Measurements from ENCODE around the gene QDPR. TPM values are rescaled to one million over a fixed set of nuclear protein-coding genes. Genes with fewer than 3 reads are reported as not detected.

QDPR gene
- total RNA-seq, 2 donors from 2014 or later = 11.4 to 18.9 TPM

- TF ChIP-seq POLR2A (IDR thresholded peaks at IDR 0.05) = no peak
- TF ChIP-seq, protein P1, sequence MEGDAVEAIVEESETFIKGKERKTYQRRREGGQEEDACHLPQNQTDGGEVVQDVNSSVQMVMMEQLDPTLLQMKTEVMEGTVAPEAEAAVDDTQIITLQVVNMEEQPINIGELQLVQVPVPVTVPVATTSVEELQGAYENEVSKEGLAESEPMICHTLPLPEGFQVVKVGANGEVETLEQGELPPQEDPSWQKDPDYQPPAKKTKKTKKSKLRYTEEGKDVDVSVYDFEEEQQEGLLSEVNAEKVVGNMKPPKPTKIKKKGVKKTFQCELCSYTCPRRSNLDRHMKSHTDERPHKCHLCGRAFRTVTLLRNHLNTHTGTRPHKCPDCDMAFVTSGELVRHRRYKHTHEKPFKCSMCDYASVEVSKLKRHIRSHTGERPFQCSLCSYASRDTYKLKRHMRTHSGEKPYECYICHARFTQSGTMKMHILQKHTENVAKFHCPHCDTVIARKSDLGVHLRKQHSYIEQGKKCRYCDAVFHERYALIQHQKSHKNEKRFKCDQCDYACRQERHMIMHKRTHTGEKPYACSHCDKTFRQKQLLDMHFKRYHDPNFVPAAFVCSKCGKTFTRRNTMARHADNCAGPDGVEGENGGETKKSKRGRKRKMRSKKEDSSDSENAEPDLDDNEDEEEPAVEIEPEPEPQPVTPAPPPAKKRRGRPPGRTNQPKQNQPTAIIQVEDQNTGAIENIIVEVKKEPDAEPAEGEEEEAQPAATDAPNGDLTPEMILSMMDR (IDR thresholded peaks at IDR 0.05) = no peak
- TF ChIP-seq POLR2AphosphoS5 (IDR thresholded peaks at IDR 0.05) = no peak
- WGBS = 78% methylated on average over 9 of the region's 9 CpGs
- H3K36me3 ChIP-seq = no peaks in the 10 kb centered on the region
Observed at GRCh38 chr4:17514865-17515264, 3.0 kb upstream of the QDPR start, which contains the start of gene CLRN2. TSS of gene CLRN2 (plus strand) at chr4:17515165. CDS start at chr4:17515267, 102 bp downstream.

DNA sequence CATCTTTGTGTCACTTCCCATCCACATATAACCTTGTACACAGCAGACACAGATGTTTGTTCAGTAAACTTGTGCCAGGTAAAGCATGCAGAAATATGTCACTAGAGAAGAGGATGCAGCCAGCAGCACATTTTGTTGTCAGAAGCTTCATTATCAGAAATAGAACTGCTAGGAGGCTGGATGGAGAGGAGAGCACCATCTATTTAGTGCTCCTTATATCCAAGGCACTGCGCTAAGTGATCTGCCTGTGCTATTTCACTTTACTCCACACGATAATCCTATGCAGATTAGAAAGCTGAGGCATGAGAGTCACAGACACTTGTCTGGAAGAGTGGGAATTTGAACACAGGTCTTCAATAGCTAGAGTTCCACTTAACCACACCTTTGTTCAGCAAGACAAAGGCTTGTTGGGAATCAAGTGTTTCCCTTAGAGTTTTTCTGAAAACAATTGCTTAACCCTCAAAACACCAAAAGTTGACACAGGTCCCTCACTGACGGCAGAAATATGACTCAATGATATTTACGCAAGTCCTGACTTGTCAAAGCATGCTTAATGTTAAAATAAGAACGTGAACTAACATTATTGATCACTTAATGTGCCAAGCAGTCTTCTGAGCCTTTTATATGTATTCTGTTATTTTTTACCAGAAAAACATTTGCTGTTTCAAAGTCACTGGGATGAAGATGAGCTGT is 1.2 kb upstream of the QDPR start:
- no peak for DNase-seq (ENCODE audit: low spot score)
- Histone ChIP-seq H3K36me3 (no peaks in the 10 kb centered on the region), H3K9me3 (no peaks in the 10 kb centered on the region), H3K27me3 (replicated peaks; ENCODE audit: insufficient read depth) (no peaks in the 10 kb centered on the region), H3K4me1 (replicated peaks) (no peaks in the 10 kb centered on the region), H3K27ac (no peak overlapping the region), H3K4me3 (no peak overlapping the region)
- intact Hi-C loops (cut with DNase I) = no loop called here
- WGBS = 74% methylated on average over 5 of the region's 5 CpGs
- TF ChIP-seq, protein P1 (IDR thresholded peaks at IDR 0.05) = no peak
- TF ChIP-seq POLR2AphosphoS5 (IDR thresholded peaks at IDR 0.05) (no peak), POLR2A (IDR thresholded peaks at IDR 0.05) (no peak)

More at GRCh38 chr4:17514865-17515264, 3.0 kb upstream of the QDPR start, which contains the start of gene CLRN2:
- intact Hi-C loops (cut with DNase I) = no loop called here
- DNase-seq (ENCODE audit: low spot score) = no peak
- Histone ChIP-seq H3K4me3 (no peak within 1 kb of the TSS), H3K27ac (no peak within 1 kb of the TSS), H3K9me3 (no peaks in the 10 kb centered on the region), H3K4me1 (replicated peaks) (no peaks in the 10 kb centered on the region), H3K27me3 (replicated peaks; ENCODE audit: insufficient read depth) (no peaks in the 10 kb centered on the region)

DNA sequence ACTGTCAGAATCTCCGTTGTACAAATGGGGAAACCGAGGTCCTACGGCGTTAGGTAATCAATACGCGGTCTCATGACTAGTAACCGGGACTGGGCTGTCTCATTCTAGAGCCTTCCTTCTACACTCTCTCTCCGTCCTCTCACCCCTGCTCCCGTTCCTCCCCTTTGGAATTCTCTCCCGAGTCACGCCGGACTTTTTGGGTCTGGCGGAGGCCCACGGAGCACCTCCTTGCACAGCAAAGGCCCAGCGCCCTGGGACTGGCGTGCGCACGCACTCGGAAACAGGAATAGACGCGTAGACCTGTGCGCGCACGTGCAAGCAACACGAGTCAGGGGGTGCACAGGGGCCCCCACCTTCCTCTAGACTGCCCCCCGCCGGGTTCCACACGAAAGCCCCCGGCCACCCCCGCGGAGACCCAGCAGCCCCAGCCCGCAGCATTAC is 361 bp downstream of the QDPR start:
- TF ChIP-seq POLR2A (IDR thresholded peaks at IDR 0.05) = no peak
- peak; percentile 31 for DNase-seq (ENCODE audit: low spot score)

GRCh38 chr4:17511051-17511450 is 839 bp downstream of the QDPR start:
- intact Hi-C loops (cut with DNase I) = no loop called here
- peak overlapping the region; percentile 39 to 64 for H3K27ac ChIP-seq
- TF ChIP-seq POLR2AphosphoS5 (IDR thresholded peaks at IDR 0.05) (no peak), POLR2A (IDR thresholded peaks at IDR 0.05) (no peak)
- TF ChIP-seq, protein P1 (IDR thresholded peaks at IDR 0.05) = no peak
- no peaks in the 10 kb centered on the region for H3K27me3 ChIP-seq (replicated peaks; ENCODE audit: insufficient read depth)
- no peaks in the 10 kb centered on the region for H3K4me1 ChIP-seq (replicated peaks)
- H3K4me3 ChIP-seq = peak overlapping the region; percentile 70
- WGBS = 21% methylated on average over 9 of the region's 9 CpGs
- H3K9me3 ChIP-seq = no peaks in the 10 kb centered on the region
- no peak for DNase-seq (ENCODE audit: low spot score)
- H3K36me3 ChIP-seq = no peaks in the 10 kb centered on the region

More for the DNA sequence above, 361 bp downstream of the QDPR start:
- H3K36me3 ChIP-seq = no peaks in the 10 kb centered on the region
- peak overlapping the region; percentile 39 to 64 for H3K27ac ChIP-seq
- H3K9me3 ChIP-seq = no peaks in the 10 kb centered on the region
- intact Hi-C loops (cut with DNase I) = no loop called here
- 3% methylated on average over 30 of the region's 32 CpGs for whole genome bisulfite sequencing
- H3K4me1 ChIP-seq (replicated peaks) = no peaks in the 10 kb centered on the region
- H3K27me3 ChIP-seq (replicated peaks; ENCODE audit: insufficient read depth) = no peaks in the 10 kb centered on the region
- H3K4me3 ChIP-seq = peak overlapping the region; percentile 70

DNA sequence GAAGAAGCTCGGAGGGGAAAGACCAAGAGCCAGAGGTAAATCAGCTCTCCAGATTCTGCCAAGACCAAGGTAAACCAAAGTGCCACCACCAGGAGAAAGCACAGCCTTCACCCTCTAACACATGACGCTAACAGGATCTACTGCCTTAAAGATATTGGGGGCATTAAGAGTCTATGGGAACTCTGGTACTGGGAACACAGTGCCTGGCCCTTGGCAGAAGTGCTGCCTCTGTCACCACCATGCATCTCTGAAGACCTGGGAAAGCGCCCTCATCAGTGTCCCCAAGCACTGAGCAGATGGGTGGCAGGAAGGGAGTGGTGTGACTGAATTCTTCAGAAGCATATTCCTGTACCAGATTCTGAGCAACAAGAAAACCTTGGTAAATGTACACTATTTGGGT is 1.3 kb downstream of the QDPR start:
- peak overlapping the region in 1 of 2 donors; percentile 70 for H3K4me3 ChIP-seq
- H3K36me3 ChIP-seq = no peaks in the 10 kb centered on the region
- H3K4me1 ChIP-seq (replicated peaks) = no peaks in the 10 kb centered on the region
- WGBS = 97% methylated on average over 3 of the region's 3 CpGs
- H3K9me3 ChIP-seq = no peaks in the 10 kb centered on the region
- DNase-seq (ENCODE audit: low spot score) = no peak
- H3K27me3 ChIP-seq (replicated peaks; ENCODE audit: insufficient read depth) = no peaks in the 10 kb centered on the region
- intact Hi-C loops (cut with DNase I) = no loop called here
- no peak overlapping the region for H3K27ac ChIP-seq
- TF ChIP-seq POLR2AphosphoS5 (IDR thresholded peaks at IDR 0.05) (no peak), POLR2A (IDR thresholded peaks at IDR 0.05) (no peak)
- TF ChIP-seq, protein P1 (IDR thresholded peaks at IDR 0.05) = no peak
